ENCODE results near the gene STS.

DNA sequence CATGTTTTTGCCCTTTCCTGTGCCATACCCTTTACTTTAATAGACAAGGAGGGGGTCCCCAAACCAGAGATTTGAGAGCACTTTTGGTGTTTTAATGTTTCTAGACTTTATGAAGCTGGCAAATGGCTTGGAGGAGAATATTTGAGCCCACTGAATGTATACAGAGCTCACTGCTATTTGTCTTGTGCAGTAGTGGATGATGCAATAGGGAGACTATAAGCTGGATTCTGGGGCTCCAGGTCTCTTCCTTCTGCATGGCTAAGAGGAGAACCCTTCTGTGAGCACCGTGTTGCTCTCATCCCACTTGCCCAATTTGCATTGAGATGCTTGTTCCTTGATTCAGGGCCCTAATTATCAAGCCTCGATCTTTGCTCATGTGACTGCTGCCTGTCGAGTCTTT, 9.4 kb downstream of the STS start:
- no peak for TF ChIP-seq POLR2A (IDR thresholded peaks at IDR 0.05)
- TF ChIP-seq, protein P1, sequence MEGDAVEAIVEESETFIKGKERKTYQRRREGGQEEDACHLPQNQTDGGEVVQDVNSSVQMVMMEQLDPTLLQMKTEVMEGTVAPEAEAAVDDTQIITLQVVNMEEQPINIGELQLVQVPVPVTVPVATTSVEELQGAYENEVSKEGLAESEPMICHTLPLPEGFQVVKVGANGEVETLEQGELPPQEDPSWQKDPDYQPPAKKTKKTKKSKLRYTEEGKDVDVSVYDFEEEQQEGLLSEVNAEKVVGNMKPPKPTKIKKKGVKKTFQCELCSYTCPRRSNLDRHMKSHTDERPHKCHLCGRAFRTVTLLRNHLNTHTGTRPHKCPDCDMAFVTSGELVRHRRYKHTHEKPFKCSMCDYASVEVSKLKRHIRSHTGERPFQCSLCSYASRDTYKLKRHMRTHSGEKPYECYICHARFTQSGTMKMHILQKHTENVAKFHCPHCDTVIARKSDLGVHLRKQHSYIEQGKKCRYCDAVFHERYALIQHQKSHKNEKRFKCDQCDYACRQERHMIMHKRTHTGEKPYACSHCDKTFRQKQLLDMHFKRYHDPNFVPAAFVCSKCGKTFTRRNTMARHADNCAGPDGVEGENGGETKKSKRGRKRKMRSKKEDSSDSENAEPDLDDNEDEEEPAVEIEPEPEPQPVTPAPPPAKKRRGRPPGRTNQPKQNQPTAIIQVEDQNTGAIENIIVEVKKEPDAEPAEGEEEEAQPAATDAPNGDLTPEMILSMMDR (IDR thresholded peaks at IDR 0.05): no peak
